T-helper 1 cell treated with Interleukin-12 subunit alpha and Interleukin-12 subunit beta and Interleukin-4 antibody, amounts not matched to agents 30 ng/mL and 1 ng/mL, for 36 hours (primary cell): ENCODE measurements around the gene AQP1. TPM values are rescaled to one million over a fixed set of nuclear protein-coding genes. Genes with fewer than 3 reads are reported as not detected.

Experiments
- intact Hi-C: fragments of 100-400 bp; cut with micrococcal nuclease; formaldehyde crosslinking; loops from one replicate; pipeline ENCODE4 v1.15.1; 2024
- total RNA-seq: library from RNA; stranded (reverse); gene quantifications from 2 replicates; pipeline ENCODE4 v1.2.3, GENCODE V29; 2022

AQP1 gene
- total RNA-seq, 1 donor from 2014 or later = 0.34 TPM

DNA sequence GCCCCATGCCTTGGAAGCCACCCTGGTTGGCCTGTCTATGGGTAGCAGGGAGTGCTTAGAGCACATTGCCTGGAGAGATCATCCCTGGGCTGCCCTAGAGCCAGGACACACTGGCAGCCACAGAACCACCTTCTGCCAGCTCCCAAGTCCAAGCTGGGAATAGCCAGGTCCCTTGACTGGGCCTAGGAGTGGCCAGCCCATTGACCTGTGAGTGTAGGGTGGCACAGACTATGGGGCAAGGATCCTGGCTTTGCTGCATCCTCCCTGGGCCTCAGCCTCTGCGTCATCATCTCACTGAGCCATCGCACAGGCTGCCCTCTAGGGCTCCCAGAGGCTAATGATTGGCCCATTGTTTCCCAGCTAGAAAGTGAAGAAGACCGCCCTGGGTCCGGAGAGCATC, 7.0 kb downstream of the AQP1 start:
- intact Hi-C loops = no loop called here

GRCh38 chr7:30920021-30920583, 8.4 kb downstream of the AQP1 start:
- intact Hi-C loops = no loop called here

GRCh38 chr7:30920584-30921539, 9.2 kb downstream of the AQP1 start:
- intact Hi-C loops = no loop called here

DNA sequence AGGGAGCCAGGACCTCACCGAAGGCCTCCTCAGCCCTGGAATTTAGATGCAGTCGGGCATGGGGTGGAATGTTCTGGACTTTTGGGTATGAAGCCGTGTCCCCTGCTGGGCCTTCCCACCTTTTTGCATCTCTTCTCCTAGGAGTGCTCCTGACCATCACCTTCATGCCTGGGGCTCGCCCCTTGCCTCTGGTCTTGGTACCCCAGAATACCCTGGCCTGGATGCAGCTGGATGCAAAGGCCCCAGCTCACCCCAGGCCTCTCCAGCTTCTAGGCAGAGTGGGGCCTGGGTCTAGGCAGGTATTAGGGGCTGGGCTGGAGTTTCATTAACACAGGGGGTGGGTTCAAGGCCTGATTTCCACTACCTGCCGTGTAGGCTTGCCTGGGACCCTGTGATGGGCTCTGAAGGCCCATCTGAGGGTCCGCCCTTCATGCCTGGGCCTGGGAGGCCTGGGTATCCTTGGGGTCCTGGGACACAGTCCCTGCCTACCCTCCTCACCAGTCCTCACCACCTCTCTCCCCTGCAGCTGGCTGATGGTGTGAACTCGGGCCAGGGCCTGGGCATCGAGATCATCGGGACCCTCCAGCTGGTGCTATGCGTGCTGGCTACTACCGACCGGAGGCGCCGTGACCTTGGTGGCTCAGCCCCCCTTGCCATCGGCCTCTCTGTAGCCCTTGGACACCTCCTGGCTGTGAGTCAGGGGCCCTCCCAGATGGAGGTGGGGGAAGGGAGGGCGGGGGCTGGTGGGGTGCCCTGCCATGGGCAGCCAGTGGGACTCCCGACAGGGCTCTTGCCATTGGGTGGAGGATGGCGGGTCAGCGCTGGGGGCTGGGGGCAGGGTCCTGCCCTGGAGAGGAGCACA, 10.1 kb downstream of the AQP1 start:
- intact Hi-C loops = no loop called here

GRCh38 chr7:30922596-30922995, 10.9 kb downstream of the AQP1 start:
- intact Hi-C loops = no loop called here

DNA sequence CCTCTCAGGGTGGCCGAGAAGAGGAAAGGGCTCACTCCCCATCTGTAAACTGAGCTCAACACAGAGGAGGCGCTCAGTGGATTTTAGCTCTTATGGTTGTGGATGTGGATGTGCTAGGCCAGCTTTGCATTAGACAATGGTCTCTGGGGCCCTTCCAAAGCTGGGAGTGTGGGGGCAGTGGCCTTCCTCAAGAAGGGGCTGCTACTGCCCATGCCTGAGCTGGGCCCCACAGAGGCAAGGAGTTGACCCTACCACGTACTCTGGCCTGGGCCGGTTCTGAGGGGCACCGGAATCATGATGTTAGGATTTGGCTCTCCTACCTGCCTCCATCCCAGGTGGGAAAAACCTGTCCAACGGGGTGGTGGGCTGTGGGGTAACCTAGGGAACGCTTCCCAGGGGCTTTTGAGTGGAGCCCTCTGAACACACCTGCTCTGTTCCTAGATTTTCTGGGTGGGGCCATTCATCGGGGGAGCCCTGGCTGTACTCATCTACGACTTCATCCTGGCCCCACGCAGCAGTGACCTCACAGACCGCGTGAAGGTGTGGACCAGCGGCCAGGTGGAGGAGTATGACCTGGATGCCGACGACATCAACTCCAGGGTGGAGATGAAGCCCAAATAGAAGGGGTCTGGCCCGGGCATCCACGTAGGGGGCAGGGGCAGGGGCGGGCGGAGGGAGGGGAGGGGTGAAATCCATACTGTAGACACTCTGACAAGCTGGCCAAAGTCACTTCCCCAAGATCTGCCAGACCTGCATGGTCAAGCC, 11.5 kb downstream of the AQP1 start:
- intact Hi-C loops = no loop called here

- intact Hi-C loops = no loop called here
These were observed 12.2 kb downstream of the AQP1 start for GRCh38 chr7:30923774-30924413.

DNA sequence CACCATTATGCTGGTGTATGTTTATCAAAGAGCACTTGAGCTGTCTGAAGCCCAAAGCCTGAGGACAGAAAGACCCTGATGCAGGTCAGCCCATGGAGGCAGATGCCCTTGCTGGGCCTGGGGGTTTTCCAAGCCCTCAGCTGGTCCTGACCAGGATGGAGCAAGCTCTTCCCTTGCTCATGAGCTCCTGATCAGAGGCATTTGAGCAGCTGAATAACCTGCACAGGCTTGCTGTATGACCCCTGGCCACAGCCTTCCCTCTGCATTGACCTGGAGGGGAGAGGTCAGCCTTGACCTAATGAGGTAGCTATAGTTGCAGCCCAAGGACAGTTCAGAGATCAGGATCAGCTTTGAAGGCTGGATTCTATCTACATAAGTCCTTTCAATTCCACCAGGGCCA, 13.0 kb downstream of the AQP1 start:
- intact Hi-C loops = no loop called here

DNA sequence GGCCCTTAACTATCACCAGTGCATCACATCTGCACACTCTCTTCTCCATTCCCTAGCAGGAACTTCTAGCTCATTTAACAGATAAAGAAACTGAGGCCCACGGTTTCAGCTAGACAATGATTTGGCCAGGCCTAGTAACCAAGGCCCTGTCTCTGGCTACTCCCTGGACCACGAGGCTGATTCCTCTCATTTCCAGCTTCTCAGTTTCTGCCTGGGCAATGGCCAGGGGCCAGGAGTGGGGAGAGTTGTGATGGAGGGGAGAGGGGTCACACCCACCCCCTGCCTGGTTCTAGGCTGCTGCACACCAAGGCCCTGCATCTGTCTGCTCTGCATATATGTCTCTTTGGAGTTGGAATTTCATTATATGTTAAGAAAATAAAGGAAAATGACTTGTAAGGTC, 13.5 kb downstream of the AQP1 start:
- intact Hi-C loops = no loop called here

GRCh38 chr7:30925913-30926312, 14.3 kb downstream of the AQP1 start:
- intact Hi-C loops = no loop called here

DNA sequence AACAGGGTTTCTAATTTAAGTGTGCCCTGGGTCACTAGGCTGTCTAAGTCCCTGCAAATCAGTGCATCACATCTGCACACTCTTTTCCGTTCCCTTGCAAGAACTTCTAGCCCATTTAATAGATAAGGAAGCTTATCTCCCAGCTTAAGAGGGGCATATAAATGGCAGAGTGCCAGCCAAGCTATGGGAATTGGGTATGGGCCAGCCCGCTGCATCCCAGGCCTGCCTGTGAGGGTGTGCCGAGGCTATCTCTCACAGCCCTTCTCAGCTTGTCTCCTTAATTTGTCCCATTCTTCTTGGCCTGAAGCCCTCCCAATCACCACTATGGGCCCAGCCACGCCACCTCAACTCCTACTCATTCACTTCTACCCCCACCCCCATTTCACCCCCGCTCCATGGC, 14.7 kb downstream of the AQP1 start:
- intact Hi-C loops = no loop called here

GRCh38 chr7:30927040-30927439, 15.4 kb downstream of the AQP1 start:
- intact Hi-C loops = no loop called here

GRCh38 chr7:30927559-30927958, 15.9 kb downstream of the AQP1 start:
- intact Hi-C loops = no loop called here

GRCh38 chr7:30928254-30928872, 16.7 kb downstream of the AQP1 start:
- intact Hi-C loops = no loop called here

- intact Hi-C loops = no loop called here
These were observed 18.0 kb downstream of the AQP1 start for GRCh38 chr7:30929686-30930085.

DNA sequence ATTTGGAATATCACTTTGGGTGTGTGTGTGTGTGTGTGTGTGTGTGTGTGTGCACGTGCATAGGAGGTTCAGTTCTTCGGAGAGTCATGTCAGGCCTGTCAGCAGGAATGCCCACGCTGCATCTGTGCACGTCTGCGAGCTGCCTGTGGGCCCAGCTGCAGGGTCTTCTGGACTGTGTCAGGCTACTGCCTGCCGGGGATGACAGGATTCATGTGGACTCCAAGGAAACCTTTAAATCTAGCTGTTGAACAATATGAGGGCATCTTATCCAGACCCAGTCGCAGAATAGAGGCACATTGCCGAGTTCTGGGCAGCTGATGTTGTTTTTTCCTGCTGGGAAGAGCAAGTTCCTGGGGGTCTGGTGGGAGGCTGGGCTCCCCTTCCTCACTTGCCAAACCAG, 19.0 kb downstream of the AQP1 start:
- intact Hi-C loops = no loop called here

DNA sequence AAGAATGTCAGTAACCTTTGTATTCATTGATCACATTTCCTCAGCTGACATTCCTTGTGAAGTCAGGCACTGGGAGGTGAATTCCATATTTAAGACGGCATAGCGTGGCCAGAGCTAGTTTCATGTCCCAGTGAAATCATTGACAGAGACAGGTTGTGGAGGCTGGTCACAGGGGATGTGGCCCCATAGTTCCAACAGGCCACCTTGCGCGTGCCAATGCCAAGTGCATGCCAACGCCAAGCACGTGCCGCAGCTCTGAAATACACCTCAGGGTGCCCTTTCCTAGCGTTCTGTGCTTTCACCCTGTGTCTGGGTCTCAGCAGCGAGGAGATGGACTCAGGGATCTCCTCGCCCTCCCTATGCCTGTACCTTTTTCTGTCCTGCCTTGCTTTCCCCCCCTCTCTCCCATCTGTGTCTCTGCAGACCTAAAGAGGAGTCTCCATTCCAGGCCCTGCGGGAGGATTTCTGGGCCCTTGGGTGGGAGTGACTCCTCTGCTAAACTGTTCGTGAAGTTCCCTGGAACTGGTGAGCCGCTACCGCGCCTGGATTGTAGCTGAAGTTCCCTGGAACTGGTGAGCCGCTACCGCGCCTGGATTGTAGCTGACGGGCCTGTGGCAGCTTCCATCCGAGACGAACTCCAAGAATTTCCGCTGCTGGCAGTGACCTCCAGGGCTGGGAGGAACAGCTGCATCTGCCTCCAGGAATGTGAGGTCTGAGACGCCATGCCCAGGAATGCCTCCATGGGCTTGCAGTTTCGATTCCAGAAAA, 19.7 kb downstream of the AQP1 start:
- intact Hi-C loops = no loop called here

- intact Hi-C loops = no loop called here
These were observed 20.4 kb downstream of the AQP1 start for GRCh38 chr7:30931929-30932540.

DNA sequence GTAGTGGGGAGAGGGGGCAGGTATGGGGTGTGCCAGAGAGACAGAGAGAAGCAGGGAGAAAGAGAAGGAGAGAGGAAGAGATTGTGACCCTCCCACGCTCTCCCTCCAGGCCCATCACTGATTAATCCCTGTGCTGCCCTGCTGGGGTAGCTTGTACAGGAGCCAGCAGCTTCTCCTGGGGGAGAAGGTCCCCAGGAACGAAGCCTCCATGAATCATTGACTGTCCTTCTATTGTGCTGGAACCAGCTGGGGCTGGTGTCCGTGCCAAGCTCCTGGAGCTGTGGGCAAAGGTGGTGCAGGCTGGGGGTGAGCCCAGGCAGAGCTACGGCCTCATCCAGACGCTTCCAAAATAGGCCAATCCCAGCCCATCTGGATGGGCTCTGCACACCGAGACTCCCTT, 20.9 kb downstream of the AQP1 start:
- intact Hi-C loops = no loop called here
